Esophagus muscularis mucosa (tissue), 4 donors: ENCODE data around the gene VWA5B1. TPM values are rescaled to one million over a fixed set of nuclear protein-coding genes. Genes with fewer than 3 reads are reported as not detected.

Source experiments
- DNase-seq: peaks from one replicate; pipeline ENCODE4 v3.0.0-alpha.2; 2017; ENCODE audit errors: extremely low spot score
- H3K27ac ChIP-seq, 4 donors: fragments of 200-600 bp; sonication (generic); replicated peaks in 1 of 4; 1 replicate in 3 of 4; 2 replicates in 1 of 4; pipeline ENCODE4 v1.5.1; 2016 to 2019; ENCODE audit warnings: mild to moderate bottlenecking in 1 of 4
- H3K27me3 ChIP-seq, 4 donors: fragments of 200-600 bp; sonication (generic); one replicate each; pipeline versions ENCODE4 v1.5.1 to v1.6.0; 2016 to 2019
- H3K36me3 ChIP-seq, 4 donors: fragments of 200-600 bp; sonication (generic); one replicate each; pipeline ENCODE4 v1.5.1; 2016 to 2019
- H3K4me1 ChIP-seq, 4 donors: fragments of 200-600 bp; sonication (generic); one replicate each; pipeline ENCODE4 v1.5.1; 2016 to 2019
- H3K4me3 ChIP-seq, 4 donors: fragments of 200-600 bp; sonication (generic); 1 replicate in 2 of 4; 2 replicates in 2 of 4; pipeline ENCODE4 v1.5.1; 2016 to 2019; ENCODE audit warnings: mild to moderate bottlenecking in 4 of 4, moderate library complexity in 1 of 4
- H3K9me3 ChIP-seq, 4 donors: fragments of 200-600 bp; sonication (generic); 1 replicate in 3 of 4; 2 replicates in 1 of 4; pipeline ENCODE4 v1.5.1; 2016 to 2019
- EP300 ChIP-seq: sonication (generic); formaldehyde crosslinking; IDR thresholded peaks from one replicate; pipeline ENCODE4 v1.6.1; 2017; ENCODE audit warnings: antibody characterized with exemption
- POLR2A ChIP-seq: fragments of 450-650 bp; IDR thresholded peaks from one replicate; pipeline ENCODE4 v1.6.1; 2017; ENCODE audit warnings: antibody characterized with exemption, moderate library complexity, mild to moderate bottlenecking, low read depth
- POLR2AphosphoS5 ChIP-seq, 2 donors: sonication (generic); formaldehyde crosslinking; IDR thresholded peaks; one replicate each; pipeline ENCODE4 v1.6.1; 2017; ENCODE audit warnings: antibody characterized with exemption in 2 of 2
- WGBS: methylation state at CpG from one replicate; pipeline ENCODE4 v1.1.5; 2018; 5-methylcytosine and 5-hydroxymethylcytosine counted together
- intact Hi-C: fragments of 100-400 bp; cut with DNase I; formaldehyde crosslinking; loops from one replicate; pipeline ENCODE4 v1.15.1; 2023
- total RNA-seq, 4 donors: library from RNA; depleted of rRNA; stranded (reverse); fragments of >200 nt; gene quantifications; one replicate each; pipeline versions ENCODE4 v1.1.0 to v1.2.1, GENCODE V29; 2016
- TF ChIP-seq, protein P1 (sequence below), 3 experiments: fragments of 200-600 bp in 2 of 3; fragments of 450-650 bp in 1 of 3; sonication (generic) in 2 of 3; IDR thresholded peaks; one replicate each; pipeline ENCODE4 v1.5.1; 2017 to 2019; ENCODE audit warnings: antibody characterized with exemption in 3 of 3, mild to moderate bottlenecking in 2 of 3, moderate library complexity in 1 of 3

The VWA5B1 gene
- total RNA-seq, 4 donors from 2014 or later, result under 0.01 TPM; not detected in 3

DNA sequence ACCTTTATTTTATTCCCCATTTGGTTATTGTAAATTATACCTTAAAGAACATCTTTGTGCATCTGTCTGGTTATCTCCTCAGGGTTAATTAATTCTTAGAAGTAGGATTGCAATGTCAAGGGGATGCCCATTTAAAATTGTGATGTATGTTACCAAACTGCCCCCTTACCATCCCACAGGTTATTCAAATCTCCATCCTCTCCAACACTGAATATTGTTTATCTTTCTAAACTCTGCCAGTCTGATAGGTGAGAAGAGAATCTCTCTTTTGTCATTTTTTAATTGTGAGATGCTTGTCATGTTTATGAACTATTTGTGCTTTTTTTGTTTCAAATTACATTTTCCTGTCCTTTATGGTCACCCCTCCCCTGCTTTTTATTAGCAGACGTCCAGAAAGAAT, 55.8 kb downstream of the VWA5B1 start:
- no peak overlapping the region for H3K27ac ChIP-seq
- no peak overlapping the region for H3K4me3 ChIP-seq
- DNase-seq, result no peak
- intact Hi-C loops, result no loop called here
- TF ChIP-seq POLR2AphosphoS5 (IDR thresholded peaks at IDR 0.05), result no peak
- no peak for TF ChIP-seq POLR2A
- TF ChIP-seq, protein P1, sequence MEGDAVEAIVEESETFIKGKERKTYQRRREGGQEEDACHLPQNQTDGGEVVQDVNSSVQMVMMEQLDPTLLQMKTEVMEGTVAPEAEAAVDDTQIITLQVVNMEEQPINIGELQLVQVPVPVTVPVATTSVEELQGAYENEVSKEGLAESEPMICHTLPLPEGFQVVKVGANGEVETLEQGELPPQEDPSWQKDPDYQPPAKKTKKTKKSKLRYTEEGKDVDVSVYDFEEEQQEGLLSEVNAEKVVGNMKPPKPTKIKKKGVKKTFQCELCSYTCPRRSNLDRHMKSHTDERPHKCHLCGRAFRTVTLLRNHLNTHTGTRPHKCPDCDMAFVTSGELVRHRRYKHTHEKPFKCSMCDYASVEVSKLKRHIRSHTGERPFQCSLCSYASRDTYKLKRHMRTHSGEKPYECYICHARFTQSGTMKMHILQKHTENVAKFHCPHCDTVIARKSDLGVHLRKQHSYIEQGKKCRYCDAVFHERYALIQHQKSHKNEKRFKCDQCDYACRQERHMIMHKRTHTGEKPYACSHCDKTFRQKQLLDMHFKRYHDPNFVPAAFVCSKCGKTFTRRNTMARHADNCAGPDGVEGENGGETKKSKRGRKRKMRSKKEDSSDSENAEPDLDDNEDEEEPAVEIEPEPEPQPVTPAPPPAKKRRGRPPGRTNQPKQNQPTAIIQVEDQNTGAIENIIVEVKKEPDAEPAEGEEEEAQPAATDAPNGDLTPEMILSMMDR (IDR thresholded peaks at IDR 0.05), result no peak
- no peak for TF ChIP-seq EP300
- peaks cover 0 to 53% (median 13%) of the 10 kb centered on the region in 4 donors for H3K27me3 ChIP-seq
- no peaks in the 10 kb centered on the region for H3K36me3 ChIP-seq
- peaks cover 4 to 15% (median 14%) of the 10 kb centered on the region in 4 donors for H3K4me1 ChIP-seq
- WGBS, result 83% methylated on average over 1 of the region's 1 CpG
- H3K9me3 ChIP-seq, result peaks cover 0 to 5% (median 0%) of the 10 kb centered on the region in 4 donors

DNA sequence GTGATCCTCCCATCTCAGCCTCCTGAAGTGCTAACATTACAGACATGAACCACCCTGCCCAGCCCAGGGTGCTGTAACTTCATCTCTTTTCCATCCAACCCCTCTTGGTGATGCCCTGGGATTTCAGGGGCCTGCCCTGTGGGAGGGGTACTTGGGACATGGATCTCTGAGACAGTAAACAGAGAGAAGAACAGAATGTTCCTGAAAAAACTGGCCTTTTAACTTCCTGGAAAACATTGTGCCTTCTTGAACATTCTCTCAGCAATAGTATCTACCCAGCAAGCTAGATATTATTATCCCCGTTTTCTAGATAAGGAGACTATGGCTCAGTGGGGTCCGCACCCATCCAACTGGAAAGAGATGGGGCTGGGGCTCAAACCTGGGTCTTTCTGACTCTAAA, 57.0 kb downstream of the VWA5B1 start:
- Histone ChIP-seq H3K27ac (no peak overlapping the region), H3K9me3 (peaks cover 0 to 5% (median 0%) of the 10 kb centered on the region in 4 donors), H3K4me3 (no peak overlapping the region), H3K27me3 (peaks cover 0 to 57% (median 13%) of the 10 kb centered on the region in 4 donors), H3K36me3 (no peaks in the 10 kb centered on the region), H3K4me1 (peaks cover 4 to 15% (median 14%) of the 10 kb centered on the region in 4 donors)
- TF ChIP-seq POLR2A, result no peak
- TF ChIP-seq POLR2AphosphoS5 (IDR thresholded peaks at IDR 0.05), result no peak
- TF ChIP-seq, protein P1 (IDR thresholded peaks at IDR 0.05), result no peak
- TF ChIP-seq EP300, result no peak
- no peak for DNase-seq
- 92% methylated on average over 2 of the region's 2 CpGs for WGBS
- intact Hi-C loops, result no loop called here

DNA sequence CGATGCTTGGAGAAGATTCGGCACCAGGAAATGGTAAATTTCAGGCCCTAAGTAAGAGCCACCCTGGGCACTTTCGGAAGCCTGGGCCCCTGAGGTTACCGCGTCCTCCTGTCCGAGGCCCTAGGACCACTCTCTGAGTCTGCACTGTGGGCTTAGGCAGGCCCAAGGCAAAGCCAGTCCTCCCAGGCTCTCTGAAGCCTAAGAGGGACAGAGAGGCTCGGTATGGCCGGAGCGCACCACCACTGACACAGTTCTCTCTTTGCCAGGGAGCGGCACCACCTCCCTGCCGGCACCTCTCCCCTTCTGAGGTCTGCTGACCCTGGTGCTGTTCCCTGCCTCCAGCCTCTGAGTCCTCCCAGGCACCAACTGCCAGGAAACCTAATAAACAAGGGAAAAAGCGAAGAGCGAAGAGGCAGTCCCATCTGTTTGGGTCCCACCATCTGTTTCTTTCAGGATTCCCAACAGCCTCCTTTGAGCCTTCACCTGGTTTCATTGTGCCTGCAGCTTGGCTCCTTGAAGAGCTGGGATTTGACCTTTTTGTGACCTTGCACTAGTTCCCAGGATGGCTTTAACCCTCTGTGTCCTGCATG, 57.7 kb downstream of the VWA5B1 start:
- 87% methylated on average over 13 of the region's 13 CpGs for WGBS
- H3K36me3 ChIP-seq, result no peaks in the 10 kb centered on the region
- H3K4me3 ChIP-seq, result no peak overlapping the region
- H3K27ac ChIP-seq, result no peak overlapping the region
- peaks cover 0 to 52% (median 6%) of the 10 kb centered on the region in 4 donors for H3K27me3 ChIP-seq
- intact Hi-C loops, result no loop called here
- H3K9me3 ChIP-seq, result peaks cover 0 to 5% (median 0%) of the 10 kb centered on the region in 4 donors
- TF ChIP-seq, protein P1 (IDR thresholded peaks at IDR 0.05), result no peak
- TF ChIP-seq EP300, result no peak
- DNase-seq, result no peak
- peaks cover 0 to 8% (median 7%) of the 10 kb centered on the region in 4 donors for H3K4me1 ChIP-seq

DNA sequence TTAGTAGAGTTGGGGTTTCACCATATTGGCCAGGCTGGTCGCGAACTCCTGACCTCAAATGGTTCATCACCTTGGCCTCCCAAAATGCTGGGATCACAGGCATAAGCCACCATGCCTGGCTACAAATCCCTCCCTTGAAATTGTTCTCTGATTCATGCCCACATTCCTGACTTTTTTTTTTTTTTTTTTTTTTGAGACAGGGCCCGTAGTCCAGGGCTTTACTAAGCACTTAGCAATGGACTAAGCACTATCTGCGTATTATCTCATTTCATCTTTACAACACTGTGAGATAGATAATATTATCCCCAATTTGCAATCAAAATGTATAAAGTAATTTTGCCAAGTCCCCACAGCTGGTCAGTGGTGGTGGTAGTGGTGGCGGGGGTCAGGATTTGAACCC, 58.9 kb downstream of the VWA5B1 start:
- TF ChIP-seq POLR2A, result no peak
- no peak for TF ChIP-seq EP300
- no peak for TF ChIP-seq POLR2AphosphoS5 (IDR thresholded peaks at IDR 0.05)
- TF ChIP-seq, protein P1 (IDR thresholded peaks at IDR 0.05), result no peak
- WGBS, result 81% methylated on average over 5 of the region's 5 CpGs

DNA sequence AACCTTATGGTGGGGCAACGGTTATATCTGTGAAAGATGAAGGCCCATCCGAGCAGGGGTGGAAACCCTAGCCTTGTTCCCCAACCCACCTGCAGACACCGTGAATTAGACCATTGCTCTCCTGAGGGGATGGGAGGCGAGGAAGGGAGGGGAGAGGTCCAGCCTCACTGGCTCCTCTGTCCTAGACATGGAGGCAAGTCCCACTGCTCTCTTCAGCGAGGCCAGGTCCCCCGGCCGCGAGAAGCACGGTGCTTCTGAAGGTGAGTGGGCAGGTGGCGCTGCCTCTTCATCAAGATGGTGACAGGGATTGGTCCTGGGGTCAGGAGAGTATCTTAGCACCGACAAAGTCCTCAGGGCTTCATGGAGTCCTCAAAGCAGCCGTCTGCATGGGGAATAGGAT, 59.3 kb downstream of the VWA5B1 start:
- peaks cover 0 to 5% (median 0%) of the 10 kb centered on the region in 4 donors for H3K9me3 ChIP-seq
- intact Hi-C loops, result no loop called here
- peaks cover 0 to 46% (median 2%) of the 10 kb centered on the region in 4 donors for H3K27me3 ChIP-seq
- H3K4me3 ChIP-seq, result no peak overlapping the region
- H3K36me3 ChIP-seq, result no peaks in the 10 kb centered on the region
- H3K4me1 ChIP-seq, result no peaks in the 10 kb centered on the region
- WGBS, result 90% methylated on average over 2 of the region's 12 CpGs
- TF ChIP-seq POLR2AphosphoS5 (IDR thresholded peaks at IDR 0.05) (no peak), POLR2A (no peak), EP300 (no peak)
- TF ChIP-seq, protein P1 (IDR thresholded peaks at IDR 0.05), result no peak
- H3K27ac ChIP-seq, result no peak overlapping the region
- DNase-seq, result no peak

More for the DNA sequence above, 58.9 kb downstream of the VWA5B1 start:
- peaks cover 0 to 51% (median 2%) of the 10 kb centered on the region in 4 donors for H3K27me3 ChIP-seq
- H3K9me3 ChIP-seq, result peaks cover 0 to 5% (median 0%) of the 10 kb centered on the region in 4 donors
- H3K4me1 ChIP-seq, result no peaks in the 10 kb centered on the region
- intact Hi-C loops, result no loop called here
- H3K4me3 ChIP-seq, result no peak overlapping the region
- DNase-seq, result no peak
- no peaks in the 10 kb centered on the region for H3K36me3 ChIP-seq
- H3K27ac ChIP-seq, result no peak overlapping the region
